CD4-positive, alpha-beta T cell treated with Interleukin-4 for 1 hour (primary cell): Measurements from ENCODE around the gene RFPL1.

ENCODE experiments used
- DNase-seq, 2 donors: peaks; one replicate each; pipeline ENCODE4 v3.0.0-alpha.2; 2020 to 2022

Gene RFPL1

GRCh38 chr22:29443452-29443851, 5.1 kb downstream of the RFPL1 start:
- no peak for DNase-seq

DNA sequence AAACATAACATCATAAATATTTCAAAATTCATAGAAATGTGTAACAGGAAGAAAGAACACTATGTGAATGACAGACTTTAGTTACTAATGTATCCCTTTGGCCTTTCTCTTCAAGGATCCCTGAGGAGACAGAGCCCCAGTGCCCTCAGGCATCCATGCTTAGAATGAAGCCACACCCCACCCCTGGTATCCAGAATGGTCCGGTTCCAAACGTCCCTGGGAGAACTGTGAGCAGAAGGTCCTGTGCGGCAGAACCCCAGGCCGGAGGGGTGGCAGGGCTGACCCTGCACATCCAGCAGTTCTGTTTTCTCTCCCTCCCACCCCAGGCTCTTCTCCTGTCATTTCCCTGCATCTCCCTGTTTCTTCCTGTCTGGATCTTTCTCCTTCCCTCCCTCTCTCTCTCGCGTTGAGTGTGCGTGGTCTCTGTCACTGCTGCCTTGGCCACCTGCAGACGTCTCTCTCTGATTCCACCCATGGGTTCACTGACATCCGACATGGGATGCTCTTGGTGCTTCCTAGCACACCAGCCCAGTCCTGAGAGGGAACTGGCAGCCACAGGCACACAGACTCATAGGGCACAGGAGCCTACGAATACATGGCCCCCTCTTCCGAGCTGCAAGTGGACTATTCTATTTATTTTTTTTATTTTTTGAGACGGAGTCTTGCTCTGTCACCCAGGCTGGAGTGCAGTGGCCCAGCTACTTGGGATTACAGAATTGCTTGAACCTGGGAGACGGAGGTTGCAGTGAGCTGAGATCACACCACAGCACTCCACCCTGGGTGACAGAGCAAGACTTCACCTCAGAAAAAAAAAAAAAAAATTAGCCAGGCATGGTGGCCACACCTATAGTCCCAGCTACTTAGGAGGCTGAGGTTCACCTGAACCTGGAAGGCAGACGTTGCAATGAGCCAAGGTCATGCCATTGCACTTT, 5.7 kb downstream of the RFPL1 start:
- DNase-seq = no peak

DNA sequence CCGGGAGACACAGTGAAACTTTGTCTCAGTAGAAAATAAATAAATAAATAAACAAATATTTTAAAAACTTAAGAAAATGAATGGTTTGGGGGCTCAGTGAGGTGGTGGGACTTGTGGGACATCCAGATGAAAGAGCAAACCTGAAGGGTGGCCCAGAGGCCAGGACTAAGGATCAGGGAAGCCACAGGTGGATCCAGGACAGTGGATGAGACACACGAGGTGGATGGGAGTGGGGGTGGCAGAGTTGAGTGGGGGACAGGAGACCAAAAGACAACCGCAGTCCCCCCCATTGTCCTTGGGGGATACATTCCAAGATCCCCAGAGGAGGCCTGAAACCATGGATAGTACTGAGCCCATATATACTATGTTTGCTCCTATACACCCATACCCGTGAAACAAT, 7.1 kb downstream of the RFPL1 start:
- DNase-seq = no peak

GRCh38 chr22:29447906-29448305, 9.5 kb downstream of the RFPL1 start:
- no peak for DNase-seq

DNA sequence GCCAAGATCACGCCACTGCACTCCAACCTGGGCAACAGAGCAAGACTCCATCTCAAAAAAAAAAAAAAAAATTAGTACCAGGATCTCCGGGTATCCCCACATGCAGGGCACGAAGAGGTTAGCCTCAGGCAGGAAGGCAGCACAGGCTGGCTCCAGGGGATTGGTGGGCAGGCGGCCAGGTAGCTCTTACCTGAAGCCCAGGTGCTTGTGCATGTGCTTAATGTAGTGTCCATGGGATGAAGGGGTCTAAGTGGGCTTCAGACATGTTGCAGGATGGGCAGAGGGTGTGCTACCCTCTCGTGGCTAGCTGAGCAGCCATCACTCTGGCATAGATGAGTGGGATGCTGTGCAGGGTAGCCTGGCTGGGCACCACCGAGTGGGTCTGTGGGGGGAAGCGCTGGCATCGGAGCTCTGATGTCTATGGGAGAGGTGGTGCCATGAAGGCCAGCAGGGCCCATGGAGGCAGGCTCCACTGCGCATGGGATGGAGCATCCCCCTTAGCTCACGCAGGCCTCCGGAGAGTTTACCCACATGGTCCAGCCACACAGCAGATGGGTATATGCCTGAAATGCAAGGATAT, 11.0 kb downstream of the RFPL1 start:
- no peak for DNase-seq

- no peak for DNase-seq
Measured at GRCh38 chr22:29450222-29450621, 11.8 kb downstream of the RFPL1 start.

- no peak for DNase-seq
Measured at GRCh38 chr22:29451863-29452262, 13.5 kb downstream of the RFPL1 start.

DNA sequence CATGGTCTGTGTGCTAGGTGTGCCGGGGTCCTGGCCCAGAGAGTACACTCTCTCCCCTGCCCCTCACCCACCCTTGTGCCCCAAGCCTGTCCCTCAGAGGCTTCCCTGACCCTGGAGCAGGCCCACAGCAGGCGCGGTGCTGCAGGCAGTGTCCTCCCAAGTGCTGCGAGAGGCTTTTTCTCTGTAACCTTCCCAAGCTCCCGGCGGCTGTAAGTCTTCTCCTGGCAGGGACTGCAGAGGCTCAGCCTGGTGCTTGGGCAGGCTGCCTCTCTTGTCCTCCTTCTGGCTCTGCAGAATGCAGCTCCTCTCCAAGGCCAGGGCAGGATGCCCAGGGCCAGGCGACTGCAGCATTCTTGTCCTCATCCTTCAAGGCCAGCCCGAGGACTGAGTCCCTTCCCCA, 15.9 kb downstream of the RFPL1 start:
- DNase-seq = no peak

GRCh38 chr22:29456211-29456671, 17.9 kb downstream of the RFPL1 start:
- DNase-seq = no peak

DNA sequence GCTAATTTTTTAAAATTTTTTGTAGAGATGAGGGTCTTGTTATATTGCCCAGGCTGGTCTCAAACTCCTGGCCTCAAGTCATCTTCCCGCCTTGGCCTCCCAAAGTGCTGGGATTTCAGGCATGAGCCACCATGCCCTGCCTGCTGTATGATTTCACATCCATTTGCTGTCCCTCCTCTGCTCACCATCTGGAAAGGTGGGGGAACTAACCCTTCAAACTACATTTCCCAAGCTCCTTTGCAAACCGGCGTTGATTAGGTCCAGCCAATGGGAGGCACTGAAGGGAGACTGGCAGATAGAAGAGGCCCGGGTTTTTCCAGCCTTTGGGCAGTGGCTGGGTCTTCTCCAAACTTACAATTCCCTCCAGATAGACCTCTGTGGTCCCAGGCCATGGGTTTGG, 19.3 kb downstream of the RFPL1 start:
- peak; percentile 15 to 22 for DNase-seq

GRCh38 chr22:29458551-29458950, 20.2 kb downstream of the RFPL1 start:
- DNase-seq = no peak

DNA sequence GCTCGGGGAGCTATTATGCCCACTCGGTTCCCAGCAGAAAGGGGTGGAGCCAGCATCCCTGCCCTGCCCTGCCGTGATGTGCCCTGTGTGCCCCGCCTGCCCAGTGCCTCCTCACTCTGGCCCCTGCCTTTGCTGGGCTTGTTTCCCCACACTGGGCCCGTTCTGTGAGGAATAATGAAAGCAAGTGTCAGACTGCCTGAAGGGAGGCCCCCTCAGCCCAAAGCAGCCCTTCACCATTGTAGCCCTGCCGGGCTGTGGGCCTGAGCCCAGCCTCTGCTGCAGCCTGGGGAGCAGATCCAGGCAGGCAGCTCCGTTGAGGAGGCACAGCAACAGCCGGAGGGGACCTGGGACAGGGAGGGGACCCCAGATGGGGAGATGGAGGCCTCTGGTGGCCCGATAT, 21.4 kb downstream of the RFPL1 start:
- DNase-seq = no peak

DNA sequence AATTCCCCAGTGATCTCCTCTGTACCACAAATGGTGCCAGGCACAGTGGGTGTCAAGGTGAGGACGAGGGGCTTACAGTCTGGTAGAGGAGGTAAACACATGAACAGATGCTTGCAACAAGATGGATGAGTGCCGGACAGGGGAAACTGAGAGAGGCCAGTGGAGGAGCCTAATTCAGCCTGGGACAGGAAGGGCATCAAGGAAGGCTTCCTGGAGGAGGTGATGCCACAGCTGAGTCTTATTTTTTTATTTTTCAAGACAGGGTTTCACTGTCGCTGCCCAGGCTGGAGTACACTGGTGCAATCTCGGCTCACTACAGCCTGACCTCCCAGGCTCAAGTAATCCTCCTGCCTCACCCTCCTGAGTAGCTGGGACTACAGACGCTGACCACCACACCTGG, 22.9 kb downstream of the RFPL1 start:
- no peak for DNase-seq

- DNase-seq = no peak
Measured at GRCh38 chr22:29463629-29464028, 25.2 kb downstream of the RFPL1 start.

DNA sequence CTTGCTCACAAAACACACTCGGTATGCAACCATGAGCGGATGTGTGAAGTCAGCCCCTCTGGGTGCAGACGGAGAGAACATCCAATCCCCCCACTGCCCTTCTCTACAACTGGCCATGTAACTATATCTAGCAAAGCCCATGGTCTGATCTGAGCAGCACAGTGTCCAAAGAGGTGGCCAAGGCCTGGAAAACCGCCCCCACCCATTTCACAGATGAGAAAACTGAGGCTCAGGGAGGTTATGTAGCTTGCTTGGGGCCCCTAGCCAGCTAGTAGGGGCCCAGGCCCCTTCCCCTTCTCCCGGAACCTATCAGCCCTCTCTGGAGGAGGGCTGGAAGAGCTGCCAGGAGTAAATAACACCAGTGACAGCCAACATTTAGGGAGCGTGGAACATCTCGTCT, 26.2 kb downstream of the RFPL1 start:
- no peak for DNase-seq

- DNase-seq = no peak
Measured at GRCh38 chr22:29469755-29470154, 31.4 kb downstream of the RFPL1 start.

DNA sequence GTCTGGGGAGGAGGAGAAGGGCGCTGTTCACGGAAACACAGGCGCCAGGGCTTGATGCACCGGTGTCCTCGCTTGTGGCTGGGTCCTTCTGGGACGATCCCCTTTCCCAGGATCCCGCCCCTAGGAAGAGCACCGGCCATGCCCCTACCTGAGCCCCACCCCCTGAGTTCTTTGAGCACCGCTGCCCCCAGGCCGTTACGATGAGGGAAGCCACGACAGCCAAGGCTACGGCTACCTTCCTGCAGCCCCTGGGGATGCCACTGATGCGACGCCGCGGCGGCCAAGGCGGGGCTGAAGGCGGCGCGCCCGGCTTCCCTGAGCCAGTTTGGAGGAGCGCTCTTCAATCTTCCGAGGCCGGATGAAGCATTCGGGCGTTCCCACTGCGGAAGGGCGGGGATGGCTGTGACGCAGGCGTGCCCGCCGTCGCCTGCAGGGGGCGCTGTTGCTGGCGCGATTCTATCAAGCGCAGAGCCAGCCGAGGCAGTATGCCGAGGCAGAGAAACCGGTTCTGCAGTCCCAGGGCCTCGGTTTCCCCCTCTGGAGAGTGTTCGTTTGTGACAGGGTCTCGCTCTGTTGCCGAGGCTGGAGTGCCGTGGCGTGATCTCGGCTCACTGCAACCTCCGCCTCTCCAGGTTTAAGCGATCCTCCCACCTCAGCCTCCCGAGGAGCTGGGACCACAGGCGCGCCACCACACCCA, 31.9 kb downstream of the RFPL1 start:
- peak; percentile 54 to 66 for DNase-seq

- no peak for DNase-seq
Measured at GRCh38 chr22:29473001-29473400, 34.6 kb downstream of the RFPL1 start.

GRCh38 chr22:29475550-29475949, 37.2 kb downstream of the RFPL1 start:
- peak in 1 of 2 donors; percentile 50 for DNase-seq

DNA sequence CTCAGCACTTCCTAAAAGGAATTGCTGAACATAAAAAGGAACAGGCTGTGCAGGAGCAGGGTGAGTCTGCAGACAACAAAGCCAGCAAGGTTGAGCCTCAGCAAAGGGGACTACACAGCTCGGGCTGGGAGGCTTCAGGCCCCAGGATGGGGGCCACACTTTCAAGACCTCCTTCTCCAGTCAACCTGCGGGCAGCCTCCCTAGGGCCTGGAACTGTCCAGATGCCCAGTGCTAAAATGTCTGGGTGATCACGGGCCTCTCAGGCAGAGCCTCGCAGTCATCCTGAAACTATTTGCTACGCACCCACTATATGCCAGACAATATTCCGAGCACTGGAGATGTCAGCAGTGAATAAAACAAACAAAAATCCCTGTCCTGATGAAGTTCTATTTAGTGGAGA, 37.7 kb downstream of the RFPL1 start:
- no peak for DNase-seq

- DNase-seq = no peak
Measured at GRCh38 chr22:29477723-29478318, 39.4 kb downstream of the RFPL1 start.

DNA sequence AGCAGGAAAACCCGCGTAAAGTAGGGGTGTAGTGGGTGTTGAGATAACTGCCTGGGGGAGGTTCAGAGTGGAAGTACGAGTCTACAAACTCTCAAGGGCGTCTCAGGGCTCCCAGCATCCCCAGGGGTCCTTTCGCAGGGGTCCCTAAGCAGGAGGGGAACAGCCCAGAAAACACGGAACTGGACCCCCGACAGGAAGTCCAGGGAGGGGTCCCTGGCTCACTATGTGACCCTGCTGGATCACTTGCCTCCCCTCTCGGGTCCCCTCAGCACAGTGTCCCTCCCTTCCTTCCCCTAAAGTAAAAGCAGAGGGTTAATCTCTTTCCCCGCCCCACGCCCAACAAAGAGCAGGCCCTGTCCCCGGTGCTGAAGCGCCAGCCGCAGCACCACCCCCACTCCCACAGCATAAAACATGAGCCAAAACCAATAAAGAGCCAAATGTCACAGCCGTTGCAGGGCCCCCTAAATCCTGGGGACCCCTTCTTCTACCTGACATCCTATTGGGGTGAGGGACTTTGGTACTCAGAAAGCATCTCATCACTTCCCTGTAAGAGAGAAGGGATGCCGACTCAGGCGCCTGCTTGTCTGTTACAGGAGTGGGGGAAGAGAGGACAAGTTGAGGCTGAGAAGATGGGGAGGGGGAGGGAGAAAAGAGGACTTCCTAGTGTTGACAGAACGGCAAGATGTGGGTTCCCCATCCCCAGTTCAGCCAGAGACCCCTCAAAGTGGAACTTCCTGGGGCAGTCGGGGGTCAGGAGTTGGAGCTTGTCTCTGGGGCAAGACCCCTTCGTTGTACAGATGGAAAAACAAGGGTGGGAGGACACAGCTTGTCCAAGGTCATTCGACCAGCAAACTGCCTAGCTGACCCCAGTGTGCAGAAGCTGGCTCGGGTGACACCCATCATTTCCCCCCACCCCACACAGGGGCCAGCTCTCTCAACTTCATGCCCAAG, 40.2 kb downstream of the RFPL1 start:
- no peak for DNase-seq
